ENCODE results near the gene USB1. TPM values are rescaled to one million over a fixed set of nuclear protein-coding genes. Genes with fewer than 3 reads are reported as not detected.

USB1 gene
- total RNA-seq, 1 experiment from 2014 or later: 66.0 TPM

DNA sequence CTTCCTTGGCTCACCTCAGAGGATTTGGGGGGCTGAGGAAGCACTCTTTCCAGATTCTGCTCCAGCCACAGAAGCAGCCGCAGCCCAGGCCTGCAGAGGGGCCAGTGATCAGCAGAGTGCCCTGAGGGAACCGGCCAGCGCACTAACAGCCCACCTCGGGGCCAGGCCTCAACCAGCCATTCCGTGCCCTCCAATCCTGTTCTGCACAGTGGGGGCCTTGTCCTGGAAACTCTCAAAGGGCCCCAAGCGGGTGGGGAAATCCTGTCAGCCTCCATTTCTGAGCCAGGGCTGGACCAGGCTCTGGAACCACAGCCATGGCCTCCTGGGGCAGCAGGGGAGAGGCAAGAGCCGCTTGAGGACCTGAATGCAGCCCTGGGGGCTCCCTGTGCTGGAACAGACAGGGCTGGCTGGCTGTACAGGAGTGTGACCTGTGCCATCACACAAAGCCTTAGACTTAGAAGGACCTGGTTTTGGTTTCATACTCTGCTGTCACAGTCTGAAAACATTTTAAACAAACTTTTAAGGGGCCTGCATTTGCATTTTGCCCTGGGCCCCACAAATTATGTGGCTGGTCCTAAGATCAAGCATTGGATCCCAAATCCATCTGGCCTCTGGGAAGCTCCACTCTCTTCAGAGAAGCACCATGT, 40.3 kb upstream of the USB1 start:
- no peaks in the 10 kb centered on the region for H4K20me1 ChIP-seq (ENCODE audit: insufficient read depth)
- H3K79me2 ChIP-seq (ENCODE audit: low read depth): no peaks in the 10 kb centered on the region
- H2AFZ ChIP-seq: no peak overlapping the region
- no peak for TF ChIP-seq EZH2 (IDR thresholded peaks at IDR 0.05; ENCODE audit: low read depth)
- TF ChIP-seq, protein P1, sequence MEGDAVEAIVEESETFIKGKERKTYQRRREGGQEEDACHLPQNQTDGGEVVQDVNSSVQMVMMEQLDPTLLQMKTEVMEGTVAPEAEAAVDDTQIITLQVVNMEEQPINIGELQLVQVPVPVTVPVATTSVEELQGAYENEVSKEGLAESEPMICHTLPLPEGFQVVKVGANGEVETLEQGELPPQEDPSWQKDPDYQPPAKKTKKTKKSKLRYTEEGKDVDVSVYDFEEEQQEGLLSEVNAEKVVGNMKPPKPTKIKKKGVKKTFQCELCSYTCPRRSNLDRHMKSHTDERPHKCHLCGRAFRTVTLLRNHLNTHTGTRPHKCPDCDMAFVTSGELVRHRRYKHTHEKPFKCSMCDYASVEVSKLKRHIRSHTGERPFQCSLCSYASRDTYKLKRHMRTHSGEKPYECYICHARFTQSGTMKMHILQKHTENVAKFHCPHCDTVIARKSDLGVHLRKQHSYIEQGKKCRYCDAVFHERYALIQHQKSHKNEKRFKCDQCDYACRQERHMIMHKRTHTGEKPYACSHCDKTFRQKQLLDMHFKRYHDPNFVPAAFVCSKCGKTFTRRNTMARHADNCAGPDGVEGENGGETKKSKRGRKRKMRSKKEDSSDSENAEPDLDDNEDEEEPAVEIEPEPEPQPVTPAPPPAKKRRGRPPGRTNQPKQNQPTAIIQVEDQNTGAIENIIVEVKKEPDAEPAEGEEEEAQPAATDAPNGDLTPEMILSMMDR (conservative IDR thresholded peaks at IDR 0.05): no peak
- no peak overlapping the region for H3K4me3 ChIP-seq
- peaks cover 24% of the 10 kb centered on the region; the same call in 1 of the 2 replicates for H3F3A ChIP-seq (ENCODE audit: insufficient read depth, low read depth)
- no peaks in the 10 kb centered on the region for H3K9me3 ChIP-seq (ENCODE audit: insufficient read depth, low read depth)
- H3K4me2 ChIP-seq: no peak overlapping the region
- no TSS peak for BruUV-seq (replicated peaks)
- H3K4me1 ChIP-seq (replicated peaks; ENCODE audit: insufficient read depth): peaks cover 29% of the 10 kb centered on the region
- H3K9me2 ChIP-seq (ENCODE audit: insufficient read depth): no peaks in the 10 kb centered on the region
- no peak for DNase-seq
- CTCF ChIA-PET: no interaction called here
- POLR2A ChIA-PET (ENCODE audit: unreplicated experiment): no interaction called here
- H3K27ac ChIP-seq: no peak overlapping the region
- intact Hi-C loops (cut with micrococcal nuclease; ENCODE audit: unreplicated experiment): no loop called here
- H3K36me3 ChIP-seq (ENCODE audit: low read depth): no peaks in the 10 kb centered on the region
- H3K27me3 ChIP-seq (ENCODE audit: insufficient read depth, low read depth): no peaks in the 10 kb centered on the region

DNA sequence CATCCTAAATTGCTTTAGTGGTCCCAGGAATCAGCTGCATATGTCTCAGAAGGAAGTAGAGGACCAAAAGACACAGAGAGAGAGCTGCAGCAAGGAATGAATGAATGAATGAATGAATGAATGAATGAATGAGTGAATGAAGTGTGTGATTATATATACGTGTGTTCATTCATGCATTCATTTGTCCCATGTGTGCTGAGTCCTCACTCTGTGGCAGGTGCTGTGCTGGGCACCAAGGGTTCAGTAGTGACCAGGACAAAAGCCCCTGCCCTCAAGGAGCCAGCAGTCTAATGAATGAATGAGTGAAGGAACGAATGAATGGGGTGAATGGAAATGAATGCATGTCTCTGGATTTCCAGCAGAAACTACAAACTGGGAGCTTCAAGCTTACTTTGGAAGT, 39.7 kb upstream of the USB1 start:
- Histone ChIP-seq H3K27ac (no peak overlapping the region), H3K9me2 (ENCODE audit: insufficient read depth) (no peaks in the 10 kb centered on the region), H2AFZ (no peak overlapping the region), H4K20me1 (ENCODE audit: insufficient read depth) (no peaks in the 10 kb centered on the region), H3K4me2 (no peak overlapping the region), H3K4me1 (replicated peaks; ENCODE audit: insufficient read depth) (peaks cover 31% of the 10 kb centered on the region), H3K27me3 (ENCODE audit: insufficient read depth, low read depth) (no peaks in the 10 kb centered on the region), H3F3A (ENCODE audit: insufficient read depth, low read depth) (peaks cover 30% of the 10 kb centered on the region), H3K9me3 (ENCODE audit: insufficient read depth, low read depth) (no peaks in the 10 kb centered on the region), H3K79me2 (ENCODE audit: low read depth) (no peaks in the 10 kb centered on the region), H3K36me3 (ENCODE audit: low read depth) (no peaks in the 10 kb centered on the region), H3K4me3 (no peak overlapping the region)
- intact Hi-C loops (cut with micrococcal nuclease; ENCODE audit: unreplicated experiment): no loop called here
- POLR2A ChIA-PET (ENCODE audit: unreplicated experiment): interaction anchor here (0.6 kb wide), 1 partner anchor 573 kb away, joined by 5 read pairs; no protein-coding TSS in a partner anchor
- TF ChIP-seq, protein P1 (conservative IDR thresholded peaks at IDR 0.05): no peak
- TF ChIP-seq EZH2 (IDR thresholded peaks at IDR 0.05; ENCODE audit: low read depth): no peak
- BruUV-seq (replicated peaks): no TSS peak
- DNase-seq: no peak
- CTCF ChIA-PET: no interaction called here

DNA sequence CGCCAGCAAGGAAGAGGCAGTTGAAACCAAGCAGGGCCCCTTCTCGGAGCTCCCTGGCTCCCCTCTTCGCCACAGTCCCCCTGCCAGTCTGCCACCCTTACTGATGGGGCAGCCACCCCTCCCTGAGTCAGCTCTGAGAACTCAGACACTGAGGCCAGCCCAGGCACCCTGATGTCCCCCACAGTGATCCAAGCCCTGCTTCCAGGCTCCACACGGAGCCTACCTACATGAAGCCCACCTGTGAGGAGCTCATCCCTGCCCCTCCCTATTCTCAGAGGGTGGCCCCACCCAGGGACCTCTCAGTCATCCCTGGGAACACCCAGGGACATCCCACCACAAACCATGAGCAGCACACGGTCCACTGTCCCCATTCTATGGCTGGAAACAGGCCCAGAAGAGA, 39.2 kb upstream of the USB1 start:
- intact Hi-C loops (cut with micrococcal nuclease; ENCODE audit: unreplicated experiment): no loop called here
- Histone ChIP-seq H3K27me3 (ENCODE audit: insufficient read depth, low read depth) (no peaks in the 10 kb centered on the region), H3K36me3 (ENCODE audit: low read depth) (no peaks in the 10 kb centered on the region), H2AFZ (no peak overlapping the region), H3K9me3 (ENCODE audit: insufficient read depth, low read depth) (no peaks in the 10 kb centered on the region), H3K27ac (no peak overlapping the region), H3K79me2 (ENCODE audit: low read depth) (no peaks in the 10 kb centered on the region), H3K4me1 (replicated peaks; ENCODE audit: insufficient read depth) (peaks cover 33% of the 10 kb centered on the region), H3F3A (ENCODE audit: insufficient read depth, low read depth) (peaks cover 35% of the 10 kb centered on the region), H3K4me3 (no peak overlapping the region), H3K4me2 (no peak overlapping the region), H4K20me1 (ENCODE audit: insufficient read depth) (no peaks in the 10 kb centered on the region), H3K9me2 (ENCODE audit: insufficient read depth) (no peaks in the 10 kb centered on the region)
- DNase-seq: no peak
- no TSS peak for BruUV-seq (replicated peaks)
- CTCF ChIA-PET: no interaction called here
- POLR2A ChIA-PET (ENCODE audit: unreplicated experiment): interaction anchor here (0.6 kb wide), 1 partner anchor 574 kb away, joined by 5 read pairs; no protein-coding TSS in a partner anchor
- no peak for TF ChIP-seq EZH2 (IDR thresholded peaks at IDR 0.05; ENCODE audit: low read depth)
- TF ChIP-seq, protein P1 (conservative IDR thresholded peaks at IDR 0.05): no peak
